G401.6 (cell line): ENCODE results near the gene ZNF283.

Experiments
- FAIRE-seq: peaks from 2 replicates; lab custom pipeline; 2012; peaks lifted over from hg19 to GRCh38; lab: Jason Lieb, UNC

ZNF283 gene

DNA sequence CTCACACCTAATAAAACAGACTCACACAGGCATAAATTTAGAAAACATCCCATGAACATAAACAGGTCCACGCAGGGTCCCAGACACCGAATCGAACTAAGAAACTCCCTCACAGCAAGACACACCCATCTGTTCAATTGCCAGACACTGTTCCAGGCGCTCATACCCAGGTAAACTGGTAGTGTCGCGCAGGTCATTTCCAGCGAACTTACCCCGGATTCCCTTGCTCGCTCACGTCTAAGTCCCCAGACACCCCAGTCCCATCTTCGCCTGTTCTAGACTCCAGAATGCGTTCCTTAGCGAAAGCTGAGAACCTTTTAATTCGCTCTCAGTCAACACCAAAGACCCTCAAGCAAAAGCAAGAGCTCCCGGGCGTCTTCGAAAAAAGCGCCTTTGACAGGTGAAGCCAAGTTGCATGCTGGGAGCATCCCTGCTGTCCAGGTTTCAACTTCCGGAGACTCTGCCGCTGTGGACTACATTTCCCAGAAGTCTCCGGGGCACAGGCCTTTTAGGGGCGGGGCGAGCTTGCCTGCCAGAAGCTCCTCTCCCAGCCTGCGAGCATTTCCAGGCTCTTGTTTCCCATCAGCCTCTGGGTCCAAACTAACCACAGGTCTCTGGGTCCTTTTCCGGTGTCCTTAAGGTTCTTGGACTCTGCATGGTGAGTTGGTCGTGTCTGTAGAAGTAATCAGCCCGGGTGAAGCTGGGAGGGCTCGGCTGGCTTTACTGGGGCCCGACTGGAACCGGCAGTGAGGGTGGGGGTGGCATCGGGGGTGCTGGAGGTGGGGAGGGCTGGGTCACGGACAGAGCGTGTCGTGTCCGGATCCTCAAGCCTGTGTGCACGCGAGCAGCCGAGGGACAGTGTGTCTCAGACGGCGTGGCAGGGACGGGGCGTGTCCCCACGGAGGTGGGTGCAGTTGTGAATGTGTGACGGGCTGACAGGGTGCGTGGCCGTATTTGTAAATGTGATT is at the start of gene ZNF283:
Gene ZNF283, plus strand, starts transcription at position 535 of the 968 bp plus-strand sequence. CDS start 6,184 bp downstream, outside the sequence.
- peak; percentile 67 for FAIRE-seq

DNA sequence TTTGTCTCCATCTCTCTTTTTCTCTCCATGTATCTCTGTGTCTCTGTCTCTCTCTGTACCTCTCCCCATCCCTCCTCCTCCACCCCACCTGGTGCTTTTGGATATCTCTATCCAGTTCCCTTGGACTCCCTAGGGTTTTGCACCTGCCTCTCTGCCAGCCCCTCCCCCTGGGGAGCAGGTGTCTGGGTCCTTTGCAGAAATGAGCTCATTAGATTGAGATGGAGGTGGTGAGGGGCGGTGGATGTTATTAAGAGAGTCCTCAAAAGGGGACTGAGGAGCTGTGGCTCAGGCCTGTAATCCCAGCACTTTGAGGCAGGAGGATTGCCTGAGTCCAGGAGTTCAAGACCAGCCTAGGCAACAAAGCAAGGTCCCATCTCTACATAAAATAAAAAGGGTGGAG is 48.5 kb upstream of the ZNF283 start:
- no peak for FAIRE-seq

DNA sequence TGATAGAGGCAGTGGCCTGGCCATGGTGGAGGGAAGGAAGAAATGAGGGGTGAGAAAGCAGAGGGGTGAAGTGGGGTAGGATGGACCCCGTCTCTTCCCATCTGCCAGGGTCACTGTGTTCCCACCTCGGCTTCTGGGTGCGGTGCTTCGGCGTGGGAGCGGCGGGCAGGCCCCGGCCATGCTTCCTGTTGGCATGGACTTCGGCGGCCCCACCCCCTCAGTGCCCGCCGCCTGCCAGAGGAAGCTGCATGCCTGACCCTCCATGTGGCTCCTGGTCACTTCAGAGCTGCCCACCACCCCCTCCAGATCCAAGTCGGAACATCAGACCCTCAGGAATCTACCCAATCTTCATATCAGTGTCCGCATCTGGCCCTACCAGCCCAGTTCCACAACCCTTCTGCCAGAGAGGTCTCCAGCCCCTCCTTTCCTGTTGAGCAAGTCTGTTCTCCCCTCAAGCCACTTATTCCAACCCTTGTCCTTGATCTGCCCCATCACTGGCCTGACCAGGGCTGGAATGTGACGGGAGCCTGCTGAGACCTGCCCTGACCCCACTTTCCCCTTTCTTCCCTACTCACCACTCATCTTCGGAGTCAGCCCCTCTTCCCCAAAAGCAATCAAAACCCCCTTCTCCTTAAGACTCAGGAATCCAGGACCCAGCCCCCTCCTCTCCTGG is 47.8 kb upstream of the ZNF283 start:
- FAIRE-seq, result no peak

DNA sequence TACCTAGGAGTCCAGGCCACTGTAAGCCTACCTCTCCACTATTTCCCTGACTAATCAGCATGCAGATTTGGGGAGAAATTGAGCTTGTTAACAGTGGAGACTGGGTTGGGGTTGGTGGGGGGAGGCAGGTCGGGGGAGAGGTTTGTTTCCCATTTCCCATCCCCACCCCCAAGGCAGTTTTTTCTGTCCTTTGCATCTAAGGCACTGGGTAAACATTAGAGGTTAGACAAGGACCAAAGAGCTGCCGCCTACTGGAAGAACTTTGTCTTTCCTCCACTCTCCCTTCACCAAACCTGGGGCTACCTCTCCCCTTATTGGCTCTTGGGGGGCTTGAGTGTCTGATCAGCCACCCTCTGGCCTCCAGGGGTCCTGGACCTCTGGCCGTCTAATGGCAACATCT is 47.3 kb upstream of the ZNF283 start:
- FAIRE-seq, result no peak

DNA sequence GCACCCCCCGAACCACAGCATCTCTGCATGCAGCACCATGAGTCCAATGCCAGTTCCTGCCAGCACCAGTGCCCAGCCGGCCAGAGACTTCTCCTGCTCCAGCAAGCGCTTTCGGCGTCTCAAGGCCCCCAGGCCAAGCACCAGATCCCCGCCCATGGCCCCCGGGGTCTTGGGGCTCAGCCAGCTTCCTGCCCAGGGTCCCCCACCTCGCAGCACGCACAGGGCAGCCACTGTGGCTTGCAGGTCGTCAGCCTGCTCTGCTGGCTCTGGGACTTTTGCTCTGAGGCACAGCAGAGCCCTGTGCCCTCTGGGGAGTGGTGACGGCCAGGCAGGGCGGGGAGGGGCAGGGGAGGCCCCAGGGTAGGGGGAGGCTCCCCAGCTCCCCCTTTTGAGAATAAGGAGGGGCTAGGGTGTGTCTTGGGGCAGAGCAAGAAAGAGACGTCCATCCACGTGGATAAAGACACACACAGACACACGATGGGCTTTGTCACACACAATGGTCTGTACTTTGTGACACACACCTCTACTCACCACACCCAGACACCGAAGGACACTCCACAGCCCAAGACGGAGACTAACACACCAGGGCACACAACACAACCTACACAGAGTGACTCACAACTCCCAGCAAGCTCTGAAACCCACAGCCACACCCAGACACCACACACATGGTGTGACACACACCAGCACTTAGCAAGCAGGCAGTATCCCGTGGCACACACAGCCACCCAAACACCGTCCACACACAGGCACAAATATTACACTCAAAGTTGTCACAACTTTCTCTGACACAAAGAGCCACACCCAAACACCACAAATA is 46.2 kb upstream of the ZNF283 start, which contains the start of gene KCNN4:
Gene KCNN4, minus strand, starts transcription at position 268 of the 820 bp plus-strand sequence. Its CDS starts 112 bp downstream, at position 156.
- FAIRE-seq, result no peak

DNA sequence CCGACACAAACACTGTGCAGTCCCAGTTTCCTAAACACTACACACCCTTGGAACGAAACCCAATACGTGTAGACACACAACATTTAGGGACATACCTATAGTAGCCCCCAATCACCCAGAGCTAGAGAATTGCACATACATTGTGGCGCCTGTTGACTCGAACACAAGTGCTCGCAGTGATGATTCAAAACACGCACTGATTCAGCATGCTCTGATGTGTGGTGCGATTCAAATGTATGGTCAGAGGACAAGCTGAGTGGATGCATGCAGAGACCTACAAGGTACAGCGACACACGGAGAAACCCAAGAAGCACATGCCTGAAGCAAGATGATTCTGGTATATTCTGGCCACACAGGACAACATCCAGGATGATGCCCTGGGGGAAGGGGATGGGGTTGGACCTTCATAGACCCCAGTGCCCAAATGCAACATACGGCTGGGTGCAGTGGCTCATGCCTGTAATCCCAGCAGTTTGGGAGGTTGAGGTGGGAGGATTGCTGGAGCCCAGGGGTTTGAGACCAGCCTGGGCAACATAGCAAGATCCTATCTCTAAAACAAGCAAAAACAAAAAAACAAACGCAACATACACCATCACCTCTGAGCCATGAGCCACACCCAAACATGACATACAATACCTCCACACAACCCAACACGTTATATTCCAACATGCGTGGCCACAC is 45.4 kb upstream of the ZNF283 start:
- FAIRE-seq, result no peak

DNA sequence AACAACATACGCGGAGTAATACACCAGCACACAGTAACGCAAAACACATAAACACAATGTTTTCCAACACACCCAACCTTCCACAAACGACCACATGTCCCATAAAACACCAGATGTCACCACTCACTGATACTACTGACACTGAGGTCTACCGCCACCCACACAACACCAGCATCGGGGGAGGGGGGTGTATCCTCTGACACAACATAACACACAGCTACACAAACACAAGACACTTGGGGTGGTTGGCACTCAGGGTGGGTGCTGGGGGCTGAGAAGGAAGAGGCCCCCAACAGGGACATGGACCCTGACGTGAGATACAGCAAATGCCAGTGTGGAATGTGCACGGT is 44.8 kb upstream of the ZNF283 start:
- no peak for FAIRE-seq

DNA sequence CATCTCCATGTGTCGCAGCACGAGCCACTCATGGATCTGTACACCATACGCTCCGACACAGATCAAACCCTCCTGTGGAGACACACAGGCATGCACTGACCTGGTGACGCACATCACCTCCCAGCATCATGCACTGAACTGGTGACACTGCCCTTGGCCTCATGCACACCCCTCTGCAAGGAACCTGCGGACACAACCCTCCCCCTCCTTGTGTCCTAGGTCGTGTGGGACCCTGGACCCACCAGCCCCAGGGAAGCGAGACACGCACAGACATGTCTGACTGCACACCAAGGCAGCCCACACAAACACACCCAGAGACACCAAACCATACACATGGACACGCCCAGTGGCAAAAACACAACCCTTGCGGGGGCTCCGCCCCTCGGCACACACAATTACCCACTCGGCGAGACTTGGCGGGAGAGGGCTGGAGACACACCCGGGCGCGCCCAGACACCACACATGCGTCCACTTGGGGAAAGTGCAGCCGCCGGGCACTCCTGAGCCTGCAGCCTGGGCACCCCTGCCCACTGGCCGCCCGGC is 44.4 kb upstream of the ZNF283 start:
- FAIRE-seq, result no peak

DNA sequence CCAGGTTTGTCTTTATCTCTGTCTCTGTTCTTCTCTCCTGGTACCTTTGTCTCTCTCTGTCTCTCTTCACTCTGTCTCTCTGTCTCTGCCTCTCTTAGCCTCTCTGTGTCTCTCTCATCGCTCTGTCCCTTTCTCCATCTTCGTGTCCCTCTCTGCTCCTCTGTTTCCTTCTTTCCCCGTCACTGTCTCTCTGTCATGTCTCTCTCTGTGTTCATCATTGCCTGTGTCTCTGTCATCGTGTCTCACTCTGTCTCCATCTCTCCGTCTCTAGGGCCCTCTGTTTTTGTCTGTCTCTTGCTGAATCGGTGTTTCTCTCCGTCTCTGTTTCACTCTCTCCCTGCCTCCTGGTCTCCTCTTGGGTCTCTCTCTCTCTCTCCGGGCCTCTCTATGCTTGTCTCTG is 43.5 kb upstream of the ZNF283 start:
- no peak for FAIRE-seq

DNA sequence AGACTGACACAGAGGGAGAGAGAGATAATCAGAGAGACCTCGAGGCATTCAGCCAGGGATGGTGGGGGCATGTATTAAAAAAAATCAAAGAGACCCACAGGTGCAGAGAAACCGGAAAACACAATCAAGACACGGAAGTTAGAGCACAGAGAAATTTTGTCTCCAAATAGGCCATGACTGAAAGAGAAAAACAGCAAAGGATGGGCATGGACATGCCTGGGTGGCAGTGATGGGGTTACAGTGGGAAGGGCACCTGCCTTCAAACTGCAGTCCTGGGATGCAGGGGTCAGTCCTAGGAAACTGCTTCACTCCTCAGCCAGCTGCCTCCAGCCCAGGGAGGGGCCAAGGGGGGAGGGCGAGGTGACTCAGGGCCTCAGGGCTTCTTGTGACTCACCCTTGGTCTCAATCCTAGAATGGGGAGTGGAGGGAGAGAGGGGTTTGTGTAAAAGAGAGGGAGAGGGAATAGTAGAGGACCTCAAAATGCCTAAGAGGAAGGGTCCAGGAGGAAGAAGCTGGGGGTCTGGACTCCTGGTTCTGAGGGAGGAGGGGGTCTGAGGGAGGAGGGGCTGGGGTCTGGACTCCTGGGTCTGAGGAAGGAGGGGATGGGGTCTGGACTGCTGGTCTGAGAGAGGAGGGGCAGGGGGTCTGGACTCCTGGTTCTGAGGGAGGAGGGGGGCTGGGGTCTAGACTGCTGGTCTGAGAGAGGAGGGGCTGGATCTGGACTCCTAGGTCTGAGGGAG is 42.7 kb upstream of the ZNF283 start:
- FAIRE-seq, result no peak

DNA sequence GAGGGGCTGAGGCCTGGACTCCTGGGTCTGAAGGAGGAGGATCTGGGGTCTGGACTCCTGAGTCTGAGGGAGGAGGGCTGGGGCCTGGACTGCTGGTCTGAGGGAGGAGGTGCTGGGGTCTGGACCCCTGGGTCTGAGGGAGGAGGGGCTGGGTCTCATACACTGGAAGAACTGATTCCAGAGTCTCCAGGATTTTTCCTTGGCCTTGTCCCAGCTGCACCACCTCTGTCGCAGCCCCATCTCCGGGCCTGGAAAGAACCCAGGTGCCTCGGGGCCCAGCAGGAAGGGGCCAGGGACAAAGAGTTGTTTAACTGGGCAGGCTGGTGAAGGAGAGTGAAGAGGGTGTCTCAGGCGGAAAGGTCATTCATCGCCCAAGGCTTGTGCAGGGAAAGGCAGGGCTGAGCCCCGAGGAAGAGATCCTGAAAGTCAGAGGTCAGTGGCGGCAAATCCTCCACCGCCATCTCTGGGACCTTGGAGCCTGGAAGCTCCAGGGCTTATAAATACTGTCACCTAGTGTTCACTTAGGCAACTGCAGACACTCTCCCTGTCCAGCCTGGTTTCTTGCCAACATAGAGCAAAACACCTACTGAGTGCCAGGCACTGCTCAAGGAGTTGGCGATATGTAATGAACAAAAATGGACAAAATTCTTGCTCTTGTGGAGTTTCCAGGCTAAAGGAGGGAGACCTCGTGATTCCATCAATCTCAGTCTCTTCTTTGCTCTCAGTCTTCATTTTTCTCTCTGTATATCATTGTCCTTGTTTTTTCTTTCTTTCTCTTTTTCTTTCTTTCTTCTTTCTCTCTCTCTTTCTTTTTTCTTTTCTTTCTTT is 41.9 kb upstream of the ZNF283 start:
- no peak for FAIRE-seq

DNA sequence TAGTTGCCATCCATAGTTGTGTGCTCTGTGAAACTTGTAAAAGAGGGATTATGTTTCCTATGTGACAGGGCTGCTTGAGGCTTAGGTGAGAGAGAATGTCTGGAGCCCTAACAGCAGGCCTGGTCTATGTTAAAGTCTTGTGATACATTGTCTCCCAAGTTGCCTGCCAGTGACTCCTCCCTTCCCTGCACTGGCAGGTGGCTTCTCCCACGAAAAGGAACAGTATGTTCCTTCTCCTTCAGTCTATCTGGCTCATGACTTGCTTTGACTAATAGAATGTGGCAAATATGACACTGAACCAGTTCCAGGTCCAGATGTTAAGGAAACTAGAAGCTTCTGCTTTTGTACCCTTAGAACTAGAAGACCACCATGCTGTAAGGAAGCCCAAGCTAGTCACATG is 40.5 kb upstream of the ZNF283 start:
- FAIRE-seq, result no peak

DNA sequence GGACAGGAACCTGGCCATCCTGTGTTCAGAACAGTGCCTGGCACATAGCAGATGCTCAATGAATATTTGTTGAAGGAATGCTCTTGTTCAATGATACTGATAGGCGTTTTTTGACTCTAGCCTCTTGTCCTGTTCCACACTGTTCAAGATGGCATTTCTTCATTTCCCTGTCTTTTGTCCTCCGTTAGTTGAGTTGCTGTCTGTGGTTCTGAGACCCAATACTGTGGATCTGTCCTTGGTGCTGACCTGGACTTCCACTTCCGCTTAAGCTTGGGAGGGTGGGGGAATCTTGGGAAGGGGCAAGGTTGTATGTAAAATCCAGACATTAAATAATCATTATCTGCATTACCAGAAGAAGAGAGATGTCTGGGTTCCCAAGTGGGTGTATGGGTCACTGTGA is 38.1 kb upstream of the ZNF283 start:
- no peak for FAIRE-seq

DNA sequence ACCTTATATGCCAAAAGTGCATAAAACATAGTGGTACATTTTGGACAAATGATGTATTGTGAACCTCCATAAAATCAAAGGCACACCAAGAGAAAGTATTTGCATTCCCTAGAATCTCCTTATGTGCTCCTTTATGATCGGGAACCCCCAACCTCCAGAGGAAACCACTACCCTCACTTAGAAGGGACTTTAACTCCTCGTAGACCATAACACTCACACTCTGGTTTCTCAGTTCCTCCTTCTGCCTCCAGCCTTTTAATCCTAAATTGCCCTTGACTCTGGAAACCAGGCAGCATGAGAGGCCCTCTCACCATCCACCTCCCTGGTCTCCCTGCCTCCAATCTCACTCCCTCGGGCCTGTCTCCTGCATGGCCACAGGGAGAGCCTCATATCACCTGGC is 36.5 kb upstream of the ZNF283 start:
- no peak for FAIRE-seq

DNA sequence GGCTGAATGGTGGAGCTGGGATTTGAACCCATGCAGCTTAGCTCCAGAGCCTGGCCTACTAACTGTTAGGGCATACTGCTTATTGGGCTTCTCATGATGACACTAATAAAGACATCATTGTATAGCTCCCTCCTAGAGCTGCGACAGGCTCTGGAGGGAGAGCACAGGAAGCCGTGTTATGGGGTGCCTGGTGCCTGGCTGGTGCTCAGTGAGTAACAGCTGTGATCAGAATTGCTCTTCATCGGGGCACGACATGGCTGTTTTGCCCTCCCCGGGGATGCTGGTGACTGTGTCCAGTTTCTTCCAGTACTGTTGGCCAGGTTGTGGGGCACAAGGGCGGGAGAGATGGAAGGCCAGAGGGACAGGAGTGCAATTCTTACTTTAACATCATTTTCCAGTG is 30.0 kb upstream of the ZNF283 start:
- no peak for FAIRE-seq

DNA sequence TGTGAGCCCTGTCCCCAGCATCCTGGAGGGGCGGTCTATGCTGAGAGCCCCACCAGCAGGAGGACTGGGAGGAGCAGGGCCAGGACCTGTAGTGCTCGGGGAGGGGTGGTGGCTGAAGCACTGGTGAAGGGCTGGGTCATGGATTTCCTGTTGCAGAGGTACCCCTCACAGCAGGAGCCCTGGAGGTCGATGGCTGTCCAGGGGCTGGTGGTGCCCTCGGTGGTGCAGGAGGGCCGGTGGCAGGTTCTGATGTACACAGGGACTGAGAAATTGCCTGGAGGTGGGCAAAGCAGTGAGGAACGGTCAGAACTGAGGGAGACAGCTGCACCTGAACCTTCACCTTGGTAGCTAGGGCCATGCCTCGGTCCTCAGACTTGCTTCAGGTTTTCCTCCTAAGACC is 29.6 kb upstream of the ZNF283 start:
- FAIRE-seq, result no peak

DNA sequence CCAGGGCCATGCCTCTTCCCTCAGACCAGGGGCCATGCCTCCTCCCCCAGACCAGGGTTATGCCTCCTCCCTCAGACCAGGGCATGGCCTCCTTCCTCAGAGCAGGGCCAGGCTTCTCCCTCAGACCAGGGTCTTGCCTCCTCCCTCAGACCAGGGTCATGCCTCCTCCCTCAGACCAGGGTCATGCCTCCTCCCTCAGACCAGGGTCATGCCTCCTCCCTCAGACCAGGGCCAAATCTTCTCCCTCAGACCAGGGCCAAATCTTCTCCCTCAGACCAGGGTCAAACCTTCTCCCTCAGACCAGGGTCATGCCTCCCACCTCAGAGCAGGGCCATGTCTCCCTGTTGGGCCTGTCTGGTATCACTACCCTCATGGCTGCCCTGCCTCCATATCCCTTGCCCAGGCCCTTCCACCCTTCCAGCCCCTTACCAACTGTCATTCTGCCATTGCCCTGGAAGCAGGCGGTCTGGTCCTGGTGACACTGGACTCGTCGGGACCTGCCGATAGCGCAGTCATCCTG is 29.0 kb upstream of the ZNF283 start:
- no peak for FAIRE-seq

DNA sequence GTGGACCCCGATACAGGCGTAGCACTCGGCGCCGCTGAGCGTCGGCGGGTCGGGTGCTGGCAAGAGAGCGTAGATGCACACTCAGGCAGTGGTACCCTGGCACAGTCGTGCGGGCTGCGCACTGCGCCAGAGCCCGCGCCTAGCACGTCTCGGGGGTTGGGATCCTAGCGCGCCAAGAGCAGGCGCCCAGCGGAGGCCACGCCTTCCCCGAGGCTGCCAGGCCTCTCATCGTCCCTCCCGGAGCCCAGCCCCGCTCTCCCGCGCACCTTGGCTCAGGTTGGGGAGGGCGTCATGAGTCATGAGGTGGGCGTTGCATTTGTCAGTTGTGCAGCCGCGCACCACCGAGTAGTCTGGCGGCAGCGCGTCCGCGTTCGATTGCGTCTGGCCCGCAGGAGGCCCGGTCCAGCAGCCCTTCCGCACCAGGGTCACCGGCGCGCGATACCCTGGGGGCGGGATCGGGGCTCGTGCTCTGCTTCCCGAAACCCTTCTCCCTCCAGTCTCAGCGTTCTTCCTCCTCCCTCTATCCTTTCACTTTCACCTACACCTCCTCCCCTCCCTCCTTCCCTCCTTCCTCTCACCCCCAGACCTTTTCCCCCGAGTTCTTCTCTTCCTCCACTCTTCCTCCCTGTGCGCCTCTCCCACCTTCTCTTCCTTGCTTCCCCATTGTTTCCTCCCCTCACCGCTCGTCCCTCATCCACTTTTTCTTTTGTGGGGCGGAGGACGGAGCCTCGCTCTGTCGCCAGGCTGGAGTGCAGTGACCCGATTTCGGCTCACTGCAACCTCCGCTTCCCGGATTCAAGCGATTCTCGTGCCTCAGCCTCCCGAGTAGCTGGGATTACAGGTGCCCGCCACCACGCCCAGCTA is 28.3 kb upstream of the ZNF283 start:
- FAIRE-seq, result no peak
